Neural cell (in vitro differentiated cells): ENCODE measurements around the gene CPXM2. TPM values are rescaled to one million over a fixed set of nuclear protein-coding genes. Genes with fewer than 3 reads are reported as not detected.

Experiments
- H2AFZ ChIP-seq: fragments of 200-600, 300-800 bp; sonication (generic), shearing (Covaris generic); 2 replicates; pipeline ENCODE4 v1.6.0; 2014; ENCODE audit warnings: low read depth, mild to moderate bottlenecking, antibody characterized with exemption, low read length, moderate library complexity
- H3F3A ChIP-seq: fragments of 200-600 bp; shearing (Covaris generic); 2 replicates; pipeline ENCODE4 v1.6.1; 2016; ENCODE audit warnings: mild to moderate bottlenecking, moderate library complexity, mixed read lengths, antibody characterized with exemption, low read length; ENCODE audit not compliant: insufficient read depth, poor library complexity, severe bottlenecking
- H3K27ac ChIP-seq: fragments of 200-600, 300-800 bp; sonication (generic), shearing (Covaris generic); 2 replicates; pipeline ENCODE4 v1.5.1; 2014; ENCODE audit warnings: mild to moderate bottlenecking, low read length, moderate library complexity
- H3K27me3 ChIP-seq: fragments of 300-800, 200-600 bp; sonication (generic), shearing (Covaris generic); 2 replicates; pipeline ENCODE4 v1.6.0; 2014; ENCODE audit warnings: mild to moderate bottlenecking, low read depth, low read length, moderate library complexity; ENCODE audit not compliant: insufficient read depth
- H3K36me3 ChIP-seq: fragments of 300-800, 200-600 bp; sonication (generic), shearing (Covaris generic); 2 replicates; pipeline ENCODE4 v1.5.1; 2014; ENCODE audit warnings: mild to moderate bottlenecking, antibody characterized with exemption, low read length, moderate library complexity; ENCODE audit not compliant: insufficient read depth
- H3K4me2 ChIP-seq: fragments of 300-800, 200-600 bp; sonication (generic), shearing (Covaris generic); 2 replicates; pipeline ENCODE4 v1.6.0; 2014; ENCODE audit warnings: mild to moderate bottlenecking, low read length
- H3K4me3 ChIP-seq: fragments of 300-800, 200-600 bp; sonication (generic), shearing (Covaris generic); 2 replicates; pipeline ENCODE4 v1.5.1; 2014; ENCODE audit warnings: mild to moderate bottlenecking, low read length, moderate library complexity
- H3K79me2 ChIP-seq: fragments of 200-600 bp; shearing (Covaris generic); replicated peaks from 2 replicates; pipeline ENCODE4 v1.6.0; 2014; ENCODE audit warnings: mild to moderate bottlenecking, low read length, moderate library complexity; ENCODE audit not compliant: insufficient read depth
- H3K9ac ChIP-seq: fragments of 300-800, 200-600 bp; sonication (generic), shearing (Covaris generic); 2 replicates; pipeline ENCODE4 v1.6.1; 2016; ENCODE audit warnings: mild to moderate bottlenecking, low read length, mixed read lengths
- H3K9me2 ChIP-seq: fragments of 200-600 bp; shearing (Covaris generic); 2 replicates; pipeline ENCODE4 v1.6.1; 2016; ENCODE audit warnings: mild to moderate bottlenecking, low read length, mixed read lengths; ENCODE audit not compliant: insufficient read depth
- H3K9me3 ChIP-seq: fragments of 200-600, 300-800 bp; sonication (generic), shearing (Covaris generic); 2 replicates; pipeline ENCODE4 v1.6.1; 2016; ENCODE audit warnings: mild to moderate bottlenecking, mixed run types, low read length, moderate library complexity, mixed read lengths
- H4K20me1 ChIP-seq: fragments of 200-600 bp; shearing (Covaris generic); 2 replicates; pipeline ENCODE4 v1.6.1; 2016; ENCODE audit warnings: mild to moderate bottlenecking, mixed run types; ENCODE audit not compliant: insufficient read depth
- EP300 ChIP-seq: fragments of 450-650 bp; conservative IDR thresholded peaks from 2 replicates; pipeline ENCODE4 v1.6.1; 2014; ENCODE audit warnings: antibody characterized with exemption, mild to moderate bottlenecking, moderate library complexity; ENCODE audit not compliant: poor library complexity, severe bottlenecking
- EZH2 ChIP-seq: fragments of 200-600, 300-800 bp; shearing (Covaris generic), sonication (generic); IDR thresholded peaks from 2 replicates; pipeline ENCODE4 v1.6.1; 2014; ENCODE audit warnings: antibody characterized with exemption, low read length, borderline replicate concordance, mild to moderate bottlenecking; ENCODE audit not compliant: insufficient read depth, poor library complexity, severe bottlenecking
- MXI1 ChIP-seq: fragments of 450-650 bp; conservative IDR thresholded peaks from 2 replicates; pipeline ENCODE4 v1.6.1; 2014; ENCODE audit warnings: antibody characterized with exemption, mild to moderate bottlenecking; ENCODE audit not compliant: poor library complexity, severe bottlenecking
- POLR2AphosphoS5 ChIP-seq: IDR thresholded peaks from 2 replicates; pipeline ENCODE4 v1.6.1; 2012
- RAD21 ChIP-seq: fragments of 450-650 bp; conservative IDR thresholded peaks from 2 replicates; pipeline ENCODE4 v1.6.1; 2014; ENCODE audit warnings: antibody characterized with exemption, mild to moderate bottlenecking, moderate library complexity
- SMC3 ChIP-seq: fragments of 450-650 bp; conservative IDR thresholded peaks from 2 replicates; pipeline ENCODE4 v1.6.1; 2014; ENCODE audit warnings: antibody characterized with exemption, mild to moderate bottlenecking, moderate library complexity; ENCODE audit not compliant: poor library complexity
- TAF1 ChIP-seq: IDR thresholded peaks from 2 replicates; pipeline ENCODE4 v1.6.1; 2012; ENCODE audit warnings: low read depth
- polyA plus RNA-seq: library from polyadenylated mRNA; depleted of rRNA; stranded (reverse); fragments of >200 nt; gene quantifications from 2 replicates; pipeline ENCODE4 v1.2.3, GENCODE V29; 2014
- TF ChIP-seq, protein P1 (sequence below): fragments of 450-650 bp; IDR thresholded peaks from 2 replicates; pipeline ENCODE4 v1.5.1; 2014; ENCODE audit warnings: antibody characterized with exemption, mild to moderate bottlenecking, moderate library complexity; ENCODE audit not compliant: poor library complexity, severe bottlenecking
- TF ChIP-seq, protein P2 (sequence below): IDR thresholded peaks from 2 replicates; pipeline ENCODE4 v1.6.1; 2012; ENCODE audit warnings: borderline replicate concordance

CPXM2 gene
- polyA plus RNA-seq, 1 donor from 2014 or later: not detected

DNA sequence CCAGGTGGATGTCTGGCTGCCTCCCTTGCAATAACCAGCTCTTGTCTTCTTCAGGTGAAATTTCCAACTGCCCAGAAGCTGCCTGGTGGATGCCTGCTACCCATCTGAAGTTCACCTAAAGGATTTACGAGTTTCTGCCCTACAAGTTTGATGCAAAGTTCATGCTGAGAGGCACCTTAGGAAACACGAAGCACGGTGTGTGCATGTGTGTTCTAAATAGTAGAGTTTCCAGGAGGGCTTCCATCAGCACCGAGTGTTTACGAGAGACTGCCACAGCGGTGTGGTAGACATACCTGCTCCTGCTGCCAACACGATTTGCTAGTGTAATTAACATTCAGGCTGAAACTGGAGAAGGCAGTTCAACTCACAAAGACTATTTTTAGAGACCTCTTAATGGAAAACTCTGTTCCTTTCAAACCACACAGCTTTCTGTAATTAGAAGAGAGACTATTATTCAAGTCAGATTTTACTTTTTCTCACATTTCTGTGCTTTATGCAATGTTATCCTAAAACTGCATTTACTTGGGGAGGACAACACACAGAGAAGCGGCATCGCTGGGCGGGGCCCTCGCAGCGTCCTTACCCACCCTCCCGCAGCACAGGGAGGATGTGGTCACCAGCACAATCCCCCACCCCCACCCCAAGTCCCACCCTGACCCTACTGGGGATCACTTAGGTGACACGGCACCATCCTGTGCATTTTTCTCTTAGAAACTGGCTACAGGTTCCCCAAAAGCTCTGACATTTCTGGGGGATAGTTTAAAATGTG is 15.5 kb upstream of the CPXM2 start:
- H3K9ac ChIP-seq: no peak overlapping the region
- no peaks in the 10 kb centered on the region for H3K9me3 ChIP-seq
- H3K9me2 ChIP-seq: no peaks in the 10 kb centered on the region
- H3K36me3 ChIP-seq: no peaks in the 10 kb centered on the region
- no peaks in the 10 kb centered on the region for H4K20me1 ChIP-seq
- TF ChIP-seq TAF1 (no peak), MXI1 (no peak), EZH2 (no peak), SMC3 (no peak), EP300 (no peak), RAD21 (no peak), POLR2AphosphoS5 (no peak)
- TF ChIP-seq, protein P1, sequence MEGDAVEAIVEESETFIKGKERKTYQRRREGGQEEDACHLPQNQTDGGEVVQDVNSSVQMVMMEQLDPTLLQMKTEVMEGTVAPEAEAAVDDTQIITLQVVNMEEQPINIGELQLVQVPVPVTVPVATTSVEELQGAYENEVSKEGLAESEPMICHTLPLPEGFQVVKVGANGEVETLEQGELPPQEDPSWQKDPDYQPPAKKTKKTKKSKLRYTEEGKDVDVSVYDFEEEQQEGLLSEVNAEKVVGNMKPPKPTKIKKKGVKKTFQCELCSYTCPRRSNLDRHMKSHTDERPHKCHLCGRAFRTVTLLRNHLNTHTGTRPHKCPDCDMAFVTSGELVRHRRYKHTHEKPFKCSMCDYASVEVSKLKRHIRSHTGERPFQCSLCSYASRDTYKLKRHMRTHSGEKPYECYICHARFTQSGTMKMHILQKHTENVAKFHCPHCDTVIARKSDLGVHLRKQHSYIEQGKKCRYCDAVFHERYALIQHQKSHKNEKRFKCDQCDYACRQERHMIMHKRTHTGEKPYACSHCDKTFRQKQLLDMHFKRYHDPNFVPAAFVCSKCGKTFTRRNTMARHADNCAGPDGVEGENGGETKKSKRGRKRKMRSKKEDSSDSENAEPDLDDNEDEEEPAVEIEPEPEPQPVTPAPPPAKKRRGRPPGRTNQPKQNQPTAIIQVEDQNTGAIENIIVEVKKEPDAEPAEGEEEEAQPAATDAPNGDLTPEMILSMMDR: no peak
- TF ChIP-seq, protein P2, sequence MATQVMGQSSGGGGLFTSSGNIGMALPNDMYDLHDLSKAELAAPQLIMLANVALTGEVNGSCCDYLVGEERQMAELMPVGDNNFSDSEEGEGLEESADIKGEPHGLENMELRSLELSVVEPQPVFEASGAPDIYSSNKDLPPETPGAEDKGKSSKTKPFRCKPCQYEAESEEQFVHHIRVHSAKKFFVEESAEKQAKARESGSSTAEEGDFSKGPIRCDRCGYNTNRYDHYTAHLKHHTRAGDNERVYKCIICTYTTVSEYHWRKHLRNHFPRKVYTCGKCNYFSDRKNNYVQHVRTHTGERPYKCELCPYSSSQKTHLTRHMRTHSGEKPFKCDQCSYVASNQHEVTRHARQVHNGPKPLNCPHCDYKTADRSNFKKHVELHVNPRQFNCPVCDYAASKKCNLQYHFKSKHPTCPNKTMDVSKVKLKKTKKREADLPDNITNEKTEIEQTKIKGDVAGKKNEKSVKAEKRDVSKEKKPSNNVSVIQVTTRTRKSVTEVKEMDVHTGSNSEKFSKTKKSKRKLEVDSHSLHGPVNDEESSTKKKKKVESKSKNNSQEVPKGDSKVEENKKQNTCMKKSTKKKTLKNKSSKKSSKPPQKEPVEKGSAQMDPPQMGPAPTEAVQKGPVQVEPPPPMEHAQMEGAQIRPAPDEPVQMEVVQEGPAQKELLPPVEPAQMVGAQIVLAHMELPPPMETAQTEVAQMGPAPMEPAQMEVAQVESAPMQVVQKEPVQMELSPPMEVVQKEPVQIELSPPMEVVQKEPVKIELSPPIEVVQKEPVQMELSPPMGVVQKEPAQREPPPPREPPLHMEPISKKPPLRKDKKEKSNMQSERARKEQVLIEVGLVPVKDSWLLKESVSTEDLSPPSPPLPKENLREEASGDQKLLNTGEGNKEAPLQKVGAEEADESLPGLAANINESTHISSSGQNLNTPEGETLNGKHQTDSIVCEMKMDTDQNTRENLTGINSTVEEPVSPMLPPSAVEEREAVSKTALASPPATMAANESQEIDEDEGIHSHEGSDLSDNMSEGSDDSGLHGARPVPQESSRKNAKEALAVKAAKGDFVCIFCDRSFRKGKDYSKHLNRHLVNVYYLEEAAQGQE: no peak
- H3K79me2 ChIP-seq: no peaks in the 10 kb centered on the region
- H3K4me2 ChIP-seq: no peak overlapping the region
- no peaks in the 10 kb centered on the region for H3F3A ChIP-seq
- no peak overlapping the region for H3K27ac ChIP-seq
- H2AFZ ChIP-seq: no peak overlapping the region
- no peaks in the 10 kb centered on the region for H3K27me3 ChIP-seq
- no peak overlapping the region for H3K4me3 ChIP-seq

DNA sequence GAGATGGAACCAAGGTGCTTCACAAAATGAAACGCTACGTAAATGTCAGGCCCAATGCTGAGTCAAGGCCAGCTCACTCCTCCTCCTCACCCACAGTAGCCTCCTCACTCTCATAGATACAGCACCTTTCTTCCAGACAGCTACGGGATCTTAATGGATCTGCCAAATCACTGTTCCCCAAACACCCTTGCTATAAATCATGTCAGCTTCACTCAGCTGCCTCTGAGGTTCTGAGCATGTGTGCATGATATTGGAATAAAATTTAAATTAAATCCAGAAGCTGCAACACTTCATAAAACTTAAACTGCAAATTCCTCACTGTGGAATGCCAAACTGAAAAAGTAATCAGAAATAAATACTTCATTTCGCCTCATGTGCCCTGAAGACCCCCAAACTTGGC is 14.7 kb upstream of the CPXM2 start:
- Histone ChIP-seq H3K9me3 (no peaks in the 10 kb centered on the region), H2AFZ (no peak overlapping the region), H3K4me2 (no peak overlapping the region), H3K79me2 (no peaks in the 10 kb centered on the region), H3K27me3 (no peaks in the 10 kb centered on the region), H3K9ac (no peak overlapping the region), H3K36me3 (no peaks in the 10 kb centered on the region), H4K20me1 (no peaks in the 10 kb centered on the region), H3F3A (no peaks in the 10 kb centered on the region), H3K4me3 (no peak overlapping the region), H3K9me2 (no peaks in the 10 kb centered on the region), H3K27ac (no peak overlapping the region)
- TF ChIP-seq SMC3 (no peak), POLR2AphosphoS5 (no peak), TAF1 (no peak)
